T-helper 1 cell treated with Interleukin-12 subunit alpha and Interleukin-12 subunit beta and Interleukin-4 antibody, amounts not matched to agents 30 μg/mL and 1 μg/mL, for 36 hours (primary cell): ENCODE measurements around the gene CTAGE1.
"Not testable (repeated sequence)": the region's sequence is repeated elsewhere in the genome, so short reads cannot be mapped to it uniquely, and the experiment has no call there.

Experiments
- H3K27ac Mint-ChIP-seq: one replicate; pipeline ENCODE4 v1.8.0; 2021; ENCODE audit warnings: mild to moderate bottlenecking, mixed read lengths
- H3K27me3 Mint-ChIP-seq: one replicate; pipeline ENCODE4 v1.8.0; 2021; ENCODE audit warnings: low read depth, mixed read lengths
- H3K36me3 Mint-ChIP-seq: one replicate; pipeline ENCODE4 v1.8.0; 2021; ENCODE audit warnings: low read depth, mixed read lengths
- H3K4me1 Mint-ChIP-seq: one replicate; pipeline ENCODE4 v1.8.0; 2021; ENCODE audit warnings: low read depth, mixed read lengths
- H3K4me3 Mint-ChIP-seq: one replicate; pipeline ENCODE4 v1.8.0; 2021; ENCODE audit warnings: mild to moderate bottlenecking, moderate library complexity, mixed read lengths
- H3K9me3 Mint-ChIP-seq: one replicate; pipeline ENCODE4 v1.8.0; 2021; ENCODE audit warnings: mixed read lengths

Gene CTAGE1, protein sequence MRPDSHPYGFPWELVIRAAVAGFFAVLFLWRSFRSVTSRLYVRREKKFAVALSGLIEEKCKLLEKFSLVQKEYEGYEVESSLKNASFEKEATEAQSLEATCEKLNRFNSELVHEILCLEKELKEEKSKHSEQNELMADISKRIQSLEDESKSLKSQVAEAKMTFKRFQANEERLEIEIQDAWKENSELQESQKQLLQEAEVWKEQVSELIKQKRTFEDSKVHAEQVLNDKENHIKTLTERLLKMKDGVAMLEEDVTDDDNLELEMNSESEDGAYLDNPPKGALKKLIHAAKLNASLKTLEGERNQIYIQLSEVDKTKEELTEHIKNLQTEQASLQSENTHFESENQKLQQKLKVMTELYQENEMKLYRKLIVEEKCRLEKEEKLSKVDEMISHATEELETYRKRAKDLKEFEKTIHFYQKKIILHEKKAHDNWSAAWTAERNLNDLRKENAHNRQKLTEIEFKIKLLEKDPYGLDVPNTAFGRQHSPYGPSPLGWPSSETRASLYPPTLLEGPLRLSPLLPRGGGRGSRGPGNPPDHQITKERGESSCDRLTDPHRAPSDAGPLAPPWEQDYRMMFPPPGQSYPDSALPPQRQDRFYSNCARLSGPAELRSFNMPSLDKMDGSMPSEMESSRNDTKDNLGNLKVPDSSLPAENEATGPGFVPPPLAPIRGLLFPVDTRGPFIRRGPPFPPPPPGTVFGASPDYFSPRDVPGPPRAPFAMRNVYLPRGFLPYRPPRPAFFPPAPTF

DNA sequence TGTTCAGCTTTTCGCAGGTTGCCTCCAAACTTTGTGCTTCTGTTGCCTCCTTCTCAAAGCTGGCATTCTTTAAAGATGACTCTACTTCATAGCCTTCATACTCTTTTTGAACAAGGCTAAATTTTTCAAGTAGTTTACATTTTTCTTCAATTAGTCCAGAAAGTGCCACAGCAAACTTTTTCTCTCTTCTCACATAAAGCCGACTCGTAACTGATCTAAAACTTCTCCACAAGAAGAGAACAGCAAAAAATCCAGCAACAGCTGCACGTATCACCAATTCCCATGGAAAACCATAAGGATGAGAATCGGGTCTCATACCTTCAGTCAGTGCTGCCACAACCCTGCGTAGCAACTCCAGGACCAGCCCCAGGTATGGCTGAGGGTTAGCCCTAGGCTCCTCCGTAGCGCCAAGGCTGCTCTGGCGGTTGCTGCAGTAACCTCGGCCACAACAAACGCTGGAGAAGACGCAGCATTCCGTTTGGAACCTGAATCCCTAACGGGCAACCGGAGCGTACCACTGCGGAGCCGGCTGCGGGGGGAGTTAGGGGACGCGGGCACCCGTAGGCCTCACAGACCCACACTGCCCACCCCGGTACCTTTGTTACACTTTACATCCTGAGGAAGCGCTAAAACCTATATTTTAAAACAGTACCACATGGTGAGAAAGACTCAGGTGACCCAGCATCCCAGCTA, at the start of gene CTAGE1:
TSS of gene CTAGE1 (minus strand) at position 420 of the 693 bp plus-strand sequence. CDS start at position 316, 104 bp downstream.
- peaks cover 15% of the 10 kb centered on the region for H3K9me3 Mint-ChIP-seq
- no peaks in the 10 kb centered on the region for H3K27me3 Mint-ChIP-seq
- no peaks in the 10 kb centered on the region for H3K4me1 Mint-ChIP-seq
- no peak within 1 kb of the TSS for H3K4me3 Mint-ChIP-seq
- no peaks in the 10 kb centered on the region for H3K36me3 Mint-ChIP-seq
- H3K27ac Mint-ChIP-seq, result no peak within 1 kb of the TSS

DNA sequence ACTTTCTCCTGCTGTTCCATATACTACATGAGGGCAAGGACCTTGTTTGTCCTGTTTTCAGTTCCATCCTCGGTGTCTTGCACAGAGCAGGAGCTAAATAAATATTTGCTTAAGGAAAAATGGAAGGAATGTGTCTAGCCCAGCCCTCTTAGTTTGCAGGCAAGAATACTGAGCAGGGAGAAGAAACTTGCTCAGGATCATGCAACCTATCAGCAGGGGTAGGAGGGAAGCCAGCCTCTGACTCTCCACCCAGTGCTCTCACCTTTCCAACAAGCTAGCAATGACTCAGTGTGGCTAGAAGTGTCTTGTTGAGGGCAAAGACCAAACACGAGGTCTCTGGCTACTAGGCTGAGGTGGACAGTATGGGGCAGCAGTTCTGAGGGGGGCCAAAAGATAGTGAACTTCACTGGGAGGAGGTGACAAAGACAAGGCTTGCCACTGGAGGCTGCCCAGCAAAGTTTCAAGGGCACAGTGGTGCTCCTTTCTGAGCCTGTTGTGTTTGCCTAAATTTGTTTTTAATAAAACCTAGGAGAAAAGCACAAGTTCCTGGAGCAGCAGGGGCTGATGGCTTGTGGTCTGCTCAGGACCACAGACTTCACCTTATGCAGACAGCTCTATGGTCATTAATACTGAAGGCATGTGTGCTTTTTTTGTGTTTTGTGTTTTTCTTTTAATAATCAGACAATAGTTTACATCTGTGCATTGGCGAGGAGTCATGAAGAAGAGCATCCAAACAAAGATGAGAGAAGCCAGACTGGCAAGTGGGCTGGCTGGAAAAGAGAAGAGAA, 49.1 kb upstream of the CTAGE1 start:
- Mint-ChIP-seq H3K4me3 (no peak overlapping the region), H3K4me1 (no peaks in the 10 kb centered on the region), H3K9me3 (no peaks in the 10 kb centered on the region), H3K27me3 (no peaks in the 10 kb centered on the region), H3K36me3 (no peaks in the 10 kb centered on the region), H3K27ac (no peak overlapping the region)

DNA sequence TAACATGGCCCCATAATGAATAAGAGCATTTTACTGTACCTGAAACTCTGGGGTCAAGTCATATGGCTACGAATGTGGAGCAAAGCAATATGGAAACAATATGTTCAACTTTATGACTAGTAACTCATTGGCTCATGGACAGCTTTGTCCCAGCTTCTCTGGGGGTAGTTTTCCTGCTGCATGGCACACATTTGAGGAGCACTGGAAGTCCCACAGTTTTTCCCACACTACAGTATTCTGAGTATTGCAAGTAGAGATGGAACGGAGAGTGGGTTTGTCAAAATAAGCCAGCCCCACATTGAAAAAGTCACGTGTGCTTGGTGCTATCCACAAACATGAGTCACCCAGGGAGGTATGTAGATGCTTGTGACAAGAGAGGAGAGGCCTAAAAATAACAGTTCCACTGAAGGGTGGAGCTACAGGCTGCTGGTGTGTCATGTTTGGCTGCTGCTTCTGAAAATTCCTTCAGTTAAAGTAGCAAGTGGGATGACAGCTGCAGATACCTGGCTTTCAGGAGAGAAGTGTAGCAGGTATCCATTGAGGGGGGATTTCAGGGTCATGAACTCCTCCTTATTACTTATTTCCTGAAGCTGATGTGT, 48.2 kb upstream of the CTAGE1 start:
- no peaks in the 10 kb centered on the region for H3K9me3 Mint-ChIP-seq
- H3K4me3 Mint-ChIP-seq, result no peak overlapping the region
- no peaks in the 10 kb centered on the region for H3K4me1 Mint-ChIP-seq
- no peak overlapping the region for H3K27ac Mint-ChIP-seq
- H3K36me3 Mint-ChIP-seq, result no peaks in the 10 kb centered on the region
- no peaks in the 10 kb centered on the region for H3K27me3 Mint-ChIP-seq

DNA sequence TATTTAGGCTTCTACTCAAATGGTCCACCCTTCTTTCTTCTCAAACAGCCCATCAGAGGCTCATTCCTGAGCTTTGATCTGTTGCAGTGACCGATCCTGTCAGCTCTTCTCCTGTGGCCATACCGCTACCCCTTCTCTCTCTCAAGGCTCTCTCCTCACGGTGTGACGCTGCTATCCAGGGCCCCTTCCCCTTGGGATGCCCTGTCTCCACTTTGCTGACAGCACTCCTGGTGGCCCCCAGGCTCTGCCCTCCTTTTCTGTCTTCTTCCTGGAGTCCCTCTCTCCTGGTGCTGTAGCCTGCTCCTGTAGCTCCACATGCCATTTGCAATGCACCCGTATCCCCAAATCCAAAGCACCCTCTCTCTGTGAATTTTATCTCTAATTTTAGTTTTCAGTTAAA, 45.4 kb upstream of the CTAGE1 start:
- Mint-ChIP-seq H3K4me3 (no peak overlapping the region), H3K9me3 (no peaks in the 10 kb centered on the region), H3K4me1 (no peaks in the 10 kb centered on the region), H3K36me3 (no peaks in the 10 kb centered on the region), H3K27me3 (no peaks in the 10 kb centered on the region), H3K27ac (no peak overlapping the region)

DNA sequence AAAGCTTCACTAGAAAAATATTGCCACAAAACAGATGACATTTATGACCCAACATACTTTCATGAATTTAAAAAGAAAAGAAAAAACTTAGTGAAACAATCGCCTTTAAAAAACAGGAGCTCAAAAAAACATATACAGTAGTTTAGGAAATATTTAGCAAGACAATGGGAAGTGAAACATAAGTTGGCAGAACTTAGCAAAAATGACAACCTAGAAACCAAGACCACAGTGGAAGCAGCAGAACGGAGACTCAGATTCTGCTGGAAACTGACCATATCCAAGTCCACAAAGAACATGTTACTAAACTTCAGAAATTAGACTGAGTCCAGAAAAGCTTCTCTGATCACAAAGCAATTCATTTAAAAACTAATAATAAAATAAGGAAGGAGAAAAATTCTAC, 41.8 kb upstream of the CTAGE1 start:
- H3K4me1 Mint-ChIP-seq, result no peaks in the 10 kb centered on the region
- no peaks in the 10 kb centered on the region for H3K9me3 Mint-ChIP-seq
- H3K4me3 Mint-ChIP-seq, result no peak overlapping the region
- H3K27ac Mint-ChIP-seq, result no peak overlapping the region
- H3K36me3 Mint-ChIP-seq, result no peaks in the 10 kb centered on the region
- no peaks in the 10 kb centered on the region for H3K27me3 Mint-ChIP-seq

DNA sequence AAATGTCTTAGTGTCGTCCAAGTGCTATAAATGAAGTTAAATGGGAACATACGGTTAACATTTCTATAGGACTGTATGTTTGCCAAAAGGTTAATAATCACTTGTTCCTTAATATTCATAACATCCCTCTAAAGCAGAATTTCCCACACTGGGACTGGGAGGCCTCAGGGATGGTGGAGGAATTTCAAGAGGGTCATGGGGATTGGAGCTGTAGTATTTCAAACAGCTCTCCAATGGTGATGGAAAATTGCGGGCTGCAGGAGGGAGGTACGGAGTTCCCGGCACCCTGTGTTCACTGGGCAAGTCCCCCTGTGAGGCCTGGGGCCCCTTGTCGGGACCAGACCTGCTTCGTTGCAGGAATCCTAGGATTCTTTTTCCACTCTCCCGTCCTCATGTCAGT, 39.8 kb upstream of the CTAGE1 start:
- no peaks in the 10 kb centered on the region for H3K36me3 Mint-ChIP-seq
- H3K27ac Mint-ChIP-seq, result no peak overlapping the region
- H3K27me3 Mint-ChIP-seq, result no peaks in the 10 kb centered on the region
- H3K9me3 Mint-ChIP-seq, result no peaks in the 10 kb centered on the region
- no peak overlapping the region for H3K4me3 Mint-ChIP-seq
- no peaks in the 10 kb centered on the region for H3K4me1 Mint-ChIP-seq

DNA sequence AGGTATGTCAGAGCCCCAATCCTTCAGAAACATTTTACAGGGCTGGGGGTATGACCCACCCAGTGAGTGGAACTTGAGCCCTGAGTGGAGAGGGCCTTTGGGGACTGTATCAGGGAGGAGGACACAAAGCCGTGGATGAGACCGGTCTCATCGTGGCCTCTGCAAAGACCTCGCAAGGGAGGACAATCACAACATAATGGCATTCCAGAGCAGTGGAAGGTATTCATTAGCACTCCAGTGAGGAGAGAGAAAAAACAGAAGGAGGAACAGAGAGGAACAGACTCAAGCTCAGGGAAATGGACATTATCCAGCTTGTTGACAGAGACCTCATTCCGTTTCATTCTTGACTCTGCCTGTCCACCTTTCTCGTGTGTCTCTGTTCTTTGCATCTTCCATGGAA, 38.8 kb upstream of the CTAGE1 start:
- no peaks in the 10 kb centered on the region for H3K9me3 Mint-ChIP-seq
- no peaks in the 10 kb centered on the region for H3K4me1 Mint-ChIP-seq
- H3K27ac Mint-ChIP-seq, result no peak overlapping the region
- no peaks in the 10 kb centered on the region for H3K36me3 Mint-ChIP-seq
- H3K27me3 Mint-ChIP-seq, result no peaks in the 10 kb centered on the region
- H3K4me3 Mint-ChIP-seq, result no peak overlapping the region

DNA sequence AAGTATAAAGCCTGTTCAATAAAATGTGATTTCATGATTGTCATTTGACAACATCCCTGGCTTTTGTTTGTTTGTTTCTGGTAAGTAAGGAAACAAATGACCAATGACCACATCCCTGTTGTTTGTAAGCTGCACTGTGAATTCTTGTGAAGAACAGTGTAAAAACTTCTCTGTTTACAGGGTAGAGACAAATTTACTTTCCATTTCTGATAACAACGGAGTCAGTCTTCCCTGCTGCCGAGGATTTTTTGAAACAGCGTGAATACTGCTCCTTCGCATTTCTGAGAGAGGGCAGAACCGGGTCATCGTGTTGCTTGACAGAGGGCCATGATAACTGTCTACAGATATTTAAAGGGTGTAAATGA, 38.4 kb upstream of the CTAGE1 start:
- Mint-ChIP-seq H3K4me1 (no peaks in the 10 kb centered on the region), H3K9me3 (no peaks in the 10 kb centered on the region), H3K4me3 (no peak overlapping the region), H3K27ac (no peak overlapping the region), H3K27me3 (no peaks in the 10 kb centered on the region), H3K36me3 (no peaks in the 10 kb centered on the region)

DNA sequence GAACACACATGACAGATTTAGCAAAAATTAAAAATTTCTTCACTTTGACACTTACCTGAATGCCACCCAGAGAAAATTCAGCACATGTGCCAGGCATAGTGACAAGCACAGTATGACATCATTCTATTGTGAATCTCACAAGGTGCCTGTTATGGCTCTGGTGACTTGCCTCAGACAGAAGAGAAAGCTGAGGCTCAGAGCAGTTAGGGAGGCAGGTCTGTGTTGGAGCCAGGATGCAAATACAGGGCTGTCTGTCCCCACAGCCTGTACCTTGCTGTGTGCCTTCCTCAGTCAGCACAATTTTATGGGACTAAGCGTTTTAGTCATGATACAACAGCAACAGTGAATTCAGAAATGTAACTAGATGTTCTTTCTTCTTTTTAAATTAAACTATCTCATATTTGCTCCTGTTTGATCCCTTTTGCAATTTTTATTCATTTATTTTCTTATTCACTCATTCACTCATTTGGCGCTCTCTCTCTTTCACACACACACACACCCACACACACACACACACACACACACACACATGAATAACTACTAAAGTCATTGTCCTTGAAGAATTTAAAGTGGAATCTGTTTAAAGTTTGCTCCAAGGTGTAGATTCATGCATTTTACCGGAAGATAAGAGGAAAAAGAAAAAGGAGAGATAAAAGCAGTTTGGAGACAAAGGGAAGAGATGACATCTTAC, 37.9 kb upstream of the CTAGE1 start:
- Mint-ChIP-seq H3K27ac (no peak overlapping the region), H3K4me3 (no peak overlapping the region), H3K9me3 (no peaks in the 10 kb centered on the region), H3K36me3 (no peaks in the 10 kb centered on the region), H3K27me3 (no peaks in the 10 kb centered on the region), H3K4me1 (no peaks in the 10 kb centered on the region)

DNA sequence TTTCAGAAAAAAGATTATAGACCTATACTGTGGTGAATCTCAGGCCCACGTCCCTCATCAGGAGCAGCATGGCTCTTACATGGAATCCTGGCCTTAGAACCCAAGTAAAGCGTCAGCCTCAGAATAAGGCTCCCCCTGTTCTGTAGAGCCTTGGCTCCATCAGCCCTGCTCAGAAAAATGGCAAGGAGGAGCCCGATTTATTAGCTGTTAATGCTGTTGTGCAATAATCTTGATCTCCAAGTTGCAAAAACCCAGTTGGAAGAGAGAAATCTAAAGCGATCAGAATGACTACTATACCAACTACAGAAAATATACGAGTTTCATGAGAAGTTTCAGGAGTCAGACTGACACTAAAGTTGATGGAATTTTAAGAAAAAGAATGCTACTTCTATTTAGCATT, 35.6 kb upstream of the CTAGE1 start:
- H3K27me3 Mint-ChIP-seq, result no peaks in the 10 kb centered on the region
- no peaks in the 10 kb centered on the region for H3K4me1 Mint-ChIP-seq
- H3K4me3 Mint-ChIP-seq, result no peak overlapping the region
- no peak overlapping the region for H3K27ac Mint-ChIP-seq
- H3K9me3 Mint-ChIP-seq, result peaks cover 7% of the 10 kb centered on the region
- H3K36me3 Mint-ChIP-seq, result no peaks in the 10 kb centered on the region

DNA sequence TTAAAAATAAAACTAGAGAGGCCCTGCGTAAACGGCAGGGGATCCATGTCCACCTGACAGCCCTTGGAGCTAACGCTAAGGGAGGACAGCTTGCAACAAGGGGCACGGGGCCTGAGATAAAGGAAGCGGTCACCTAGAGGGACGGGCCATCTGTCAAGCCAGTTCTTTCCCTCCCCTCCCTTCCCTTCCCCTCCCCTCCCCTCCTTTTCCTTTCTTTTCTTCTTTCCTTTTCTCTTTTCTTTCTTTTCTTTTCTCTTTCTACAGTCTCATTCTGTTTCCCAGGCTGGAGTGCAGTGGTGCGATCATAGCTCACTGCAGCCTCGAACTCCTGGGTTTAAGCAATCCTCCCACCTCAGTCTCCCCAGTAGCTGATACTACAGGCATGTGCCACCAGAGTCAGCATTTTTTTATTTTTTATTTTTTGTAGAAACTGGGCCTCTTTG, 34.5 kb upstream of the CTAGE1 start:
- Mint-ChIP-seq H3K4me3 (no peak overlapping the region), H3K27me3 (no peaks in the 10 kb centered on the region), H3K4me1 (no peaks in the 10 kb centered on the region), H3K27ac (no peak overlapping the region), H3K9me3 (peaks cover 7% of the 10 kb centered on the region), H3K36me3 (no peaks in the 10 kb centered on the region)

DNA sequence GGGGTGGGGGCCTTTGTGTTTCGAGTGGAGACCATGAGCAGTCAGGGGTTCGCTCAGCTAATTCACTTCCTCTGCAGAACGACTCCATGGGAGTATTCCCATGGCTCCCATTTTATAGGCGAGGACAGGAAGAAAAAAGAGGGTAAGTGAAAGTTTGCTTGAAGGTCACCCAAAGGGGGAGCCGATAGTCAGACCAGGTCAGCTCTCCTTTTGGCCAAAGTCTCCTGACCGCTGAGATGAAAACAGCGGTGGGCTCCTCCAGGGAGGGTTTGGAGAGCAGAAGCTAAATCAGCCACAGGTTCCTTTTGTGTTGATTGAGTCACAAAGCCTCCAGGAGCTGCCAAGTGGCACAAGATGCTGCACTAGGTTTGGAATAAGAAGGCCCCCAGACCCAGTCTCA, 34.1 kb upstream of the CTAGE1 start:
- peaks cover 7% of the 10 kb centered on the region for H3K9me3 Mint-ChIP-seq
- no peaks in the 10 kb centered on the region for H3K27me3 Mint-ChIP-seq
- H3K4me3 Mint-ChIP-seq, result no peak overlapping the region
- no peaks in the 10 kb centered on the region for H3K4me1 Mint-ChIP-seq
- H3K27ac Mint-ChIP-seq, result no peak overlapping the region
- no peaks in the 10 kb centered on the region for H3K36me3 Mint-ChIP-seq

DNA sequence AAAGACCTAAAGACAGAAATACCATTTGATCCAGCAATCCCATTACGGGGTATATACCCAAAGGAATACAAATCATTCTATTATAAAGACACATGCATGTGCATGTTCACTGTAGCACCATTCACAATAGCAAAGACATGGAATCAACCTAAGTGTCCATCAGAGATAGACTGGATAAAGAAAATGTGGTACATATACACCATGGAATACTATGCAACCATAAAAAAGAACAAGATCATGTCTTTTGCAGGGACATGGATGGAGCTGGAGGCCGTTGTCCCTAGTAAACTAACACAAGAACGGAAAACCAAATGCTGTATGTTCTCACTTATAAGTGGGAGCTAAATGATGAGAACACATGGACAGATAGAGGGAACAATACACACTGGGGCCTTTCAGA, 33.1 kb upstream of the CTAGE1 start:
- H3K9me3 Mint-ChIP-seq, H3K27me3 Mint-ChIP-seq, H3K27ac Mint-ChIP-seq, H3K36me3 Mint-ChIP-seq, H3K4me1 Mint-ChIP-seq, H3K4me3 Mint-ChIP-seq: not testable (repeated sequence)

DNA sequence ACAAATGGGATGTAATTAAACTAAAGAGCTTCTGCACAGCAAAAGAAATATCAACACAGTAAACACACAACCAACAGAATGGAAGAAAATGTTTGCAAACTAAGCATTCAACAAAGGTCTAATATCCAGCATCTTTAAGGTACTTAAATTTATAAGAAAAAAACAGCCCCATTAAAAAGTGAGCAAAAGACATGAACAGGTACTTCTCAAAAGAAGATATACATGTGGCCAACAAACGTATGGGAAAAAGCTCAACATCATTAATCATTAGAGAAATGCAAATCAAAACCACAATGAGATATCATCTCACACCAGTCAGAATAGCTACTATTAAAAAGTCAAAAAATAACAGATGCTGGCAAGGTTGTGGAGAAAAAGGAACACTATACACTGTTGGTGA, 32.6 kb upstream of the CTAGE1 start:
- H3K9me3 Mint-ChIP-seq, H3K4me3 Mint-ChIP-seq, H3K4me1 Mint-ChIP-seq, H3K36me3 Mint-ChIP-seq, H3K27me3 Mint-ChIP-seq, H3K27ac Mint-ChIP-seq: not testable (repeated sequence)
